PC-3 (cell line): ENCODE data around the gene AUTS2. TPM values are rescaled to one million over a fixed set of nuclear protein-coding genes. Genes with fewer than 3 reads are reported as not detected.

Experiments
- ATAC-seq: fragments of 200-7000 bp; cut with Tn5 transposase; 2 replicates; pipeline ENCODE4 v1.9.1; 2020; ENCODE audit warnings: mild to moderate bottlenecking, moderate library complexity
- BruUV-seq: library from RNA; stranded (reverse); fragments of 400-500 nt; replicated peaks from 2 replicates; lab custom pipeline; 2021; lab: Mats Ljungman, UMichigan
- CTCF ChIA-PET: fragments of 300-600 bp; sonication (Branson Sonifier 250); formaldehyde crosslinking; loops from one replicate; lab custom pipeline; 2022; ENCODE audit warnings: antibody characterized with exemption; lab: Charles Lee
- POLR2A ChIA-PET: fragments of 300-600 bp; sonication (Branson Sonifier 250); formaldehyde crosslinking; loops from one replicate; lab custom pipeline; 2022; ENCODE audit warnings: antibody characterized with exemption; ENCODE audit not compliant: unreplicated experiment; lab: Charles Lee
- DNase-seq: peaks from one replicate; pipeline ENCODE4 v3.0.0-alpha.2; 2015
- H2AFZ ChIP-seq: fragments of 300-600 bp; sonication (generic); 2 replicates; pipeline ENCODE4 v1.6.0; 2016; ENCODE audit warnings: antibody characterized with exemption, low read length
- H3F3A ChIP-seq: fragments of 300-600 bp; sonication (generic); one replicate; pipeline ENCODE4 v1.6.0; 2017; ENCODE audit warnings: antibody characterized with exemption, low read length, control low read depth, mild to moderate bottlenecking; ENCODE audit not compliant: unreplicated experiment
- H3K27ac ChIP-seq: fragments of 300-600 bp; sonication (generic); 2 replicates; pipeline ENCODE4 v1.5.1; 2016; ENCODE audit warnings: mild to moderate bottlenecking, low read length
- H3K27me3 ChIP-seq: fragments of 300-600 bp; sonication (generic); 2 replicates; pipeline ENCODE4 v1.6.1; 2016; ENCODE audit warnings: low read length, mixed read lengths
- H3K36me3 ChIP-seq: fragments of 300-600 bp; sonication (generic); 2 replicates; pipeline ENCODE4 v1.6.1; 2016; ENCODE audit warnings: low read depth, mixed run types, low read length, mixed read lengths
- H3K4me1 ChIP-seq: fragments of 300-600 bp; sonication (generic); 2 replicates; pipeline ENCODE4 v1.5.1; 2016; ENCODE audit warnings: low read length; ENCODE audit not compliant: insufficient read depth
- H3K4me2 ChIP-seq: fragments of 300-600 bp; sonication (generic); 2 replicates; pipeline ENCODE4 v1.6.0; 2016; ENCODE audit warnings: low read length
- H3K4me3 ChIP-seq: fragments of 300-600 bp; sonication (generic); 2 replicates; pipeline ENCODE4 v1.5.1; 2016; ENCODE audit warnings: mild to moderate bottlenecking, low read length, mixed read lengths
- H3K79me2 ChIP-seq: fragments of 300-600 bp; sonication (generic); 2 replicates; pipeline ENCODE4 v1.6.1; 2017; ENCODE audit warnings: low read length, mixed read lengths
- H3K9ac ChIP-seq: fragments of 300-600 bp; sonication (generic); 2 replicates; pipeline ENCODE4 v1.6.0; 2016; ENCODE audit warnings: mild to moderate bottlenecking, low read length
- H3K9me2 ChIP-seq: fragments of 300-600 bp; sonication (generic); replicated peaks from 2 replicates; pipeline ENCODE4 v1.6.1; 2016; ENCODE audit warnings: mixed run types, low read length, mixed read lengths
- H3K9me3 ChIP-seq: fragments of 300-600 bp; sonication (generic); 2 replicates; pipeline ENCODE4 v1.6.1; 2016; ENCODE audit warnings: low read length, mixed read lengths
- H4K20me1 ChIP-seq: fragments of 300-600 bp; sonication (generic); 2 replicates; pipeline ENCODE4 v1.6.1; 2016; ENCODE audit warnings: low read length, mixed read lengths
- CTCF ChIP-seq: fragments of 300-600 bp; sonication (generic); conservative IDR thresholded peaks from 2 replicates; pipeline ENCODE4 v1.5.1; 2017; ENCODE audit warnings: antibody characterized with exemption, low read depth, mild to moderate bottlenecking, low read length
- EZH2 ChIP-seq: fragments of 300-600 bp; sonication (generic); IDR thresholded peaks from one replicate; pipeline ENCODE4 v1.6.1; 2017; ENCODE audit warnings: antibody characterized with exemption, mild to moderate bottlenecking, low read length; ENCODE audit not compliant: unreplicated experiment
- EZH2phosphoT487 ChIP-seq: fragments of 300-600 bp; sonication (generic); IDR thresholded peaks from 2 replicates; pipeline ENCODE4 v1.6.1; 2018; ENCODE audit warnings: mild to moderate bottlenecking, antibody characterized with exemption, low read length, borderline replicate concordance
- intact Hi-C: fragments of 100-400 bp; cut with micrococcal nuclease; formaldehyde crosslinking; loops from 2 replicates; pipeline ENCODE4 v1.9.0; 2023
- total RNA-seq: library from RNA; depleted of rRNA; stranded (reverse); fragments of >200 nt; gene quantifications from 2 replicates; pipeline ENCODE4 v1.2.3, GENCODE V29; 2014

AUTS2 gene
- total RNA-seq, 1 experiment from 2014 or later = not detected

GRCh38 chr7:70091362-70091761 is 493.1 kb downstream of the AUTS2 start:
- no peaks in the 10 kb centered on the region for H3K9me2 ChIP-seq
- H3K36me3 ChIP-seq = no peaks in the 10 kb centered on the region
- H3F3A ChIP-seq = no peaks in the 10 kb centered on the region
- intact Hi-C loops = no loop called here
- BruUV-seq = no TSS peak
- H3K4me2 ChIP-seq = no peak overlapping the region
- 0 out of 2 replicates have a peak, but pooled peaks cover 11% of the 10 kb centered on the region for H3K9me3 ChIP-seq
- TF ChIP-seq EZH2phosphoT487 = no peak
- no peak for TF ChIP-seq CTCF
- no peak for TF ChIP-seq EZH2
- H3K27me3 ChIP-seq = no peaks in the 10 kb centered on the region
- no peak overlapping the region for H3K4me3 ChIP-seq
- ATAC-seq = no peak
- POLR2A ChIA-PET = no interaction called here
- DNase-seq = no peak
- H3K27ac ChIP-seq = no peak overlapping the region
- H3K79me2 ChIP-seq = no peaks in the 10 kb centered on the region
- H2AFZ ChIP-seq = no peak overlapping the region
- no peaks in the 10 kb centered on the region for H3K4me1 ChIP-seq
- CTCF ChIA-PET = no interaction called here
- H4K20me1 ChIP-seq = no peaks in the 10 kb centered on the region
- H3K9ac ChIP-seq = no peak overlapping the region

GRCh38 chr7:70092314-70093204 is 494.3 kb downstream of the AUTS2 start:
- 0 out of 2 replicates have a peak, but pooled peaks cover 11% of the 10 kb centered on the region for H3K9me3 ChIP-seq
- ChIA-PET POLR2A (no interaction called here), CTCF (no interaction called here)
- no peaks in the 10 kb centered on the region for H3K27me3 ChIP-seq
- no peak overlapping the region for H3K9ac ChIP-seq
- H3F3A ChIP-seq = no peaks in the 10 kb centered on the region
- ATAC-seq (no peak), DNase-seq (no peak)
- TF ChIP-seq EZH2phosphoT487 = no peak
- TF ChIP-seq EZH2 = no peak
- no peak for TF ChIP-seq CTCF
- H3K79me2 ChIP-seq = no peaks in the 10 kb centered on the region
- no peak overlapping the region for H3K4me3 ChIP-seq
- H3K36me3 ChIP-seq = no peaks in the 10 kb centered on the region
- H3K4me2 ChIP-seq = no peak overlapping the region
- H3K4me1 ChIP-seq = no peaks in the 10 kb centered on the region
- no peak overlapping the region for H2AFZ ChIP-seq
- no TSS peak for BruUV-seq
- H3K9me2 ChIP-seq = no peaks in the 10 kb centered on the region
- no peak overlapping the region for H3K27ac ChIP-seq
- H4K20me1 ChIP-seq = no peaks in the 10 kb centered on the region
- intact Hi-C loops = no loop called here
